GM19023 (cell line): ENCODE data around the gene PRKAG2.
"Not testable (repeated sequence)": the region's sequence is repeated elsewhere in the genome, so short reads cannot be mapped to it uniquely, and the experiment has no call there.

Experiments used
- ATAC-seq: cut with Tn5 transposase; IDR thresholded peaks from one replicate; pipeline ENCODE4 v1.9.1; 2021; ENCODE audit warnings: mild to moderate bottlenecking, moderate library complexity; ENCODE audit not compliant: unreplicated experiment

Gene PRKAG2

GRCh38 chr7:151755131-151755801 is 121.6 kb downstream of the PRKAG2 start:
- ATAC-seq, result no peak

- no peak for ATAC-seq
These were observed 122.2 kb downstream of the PRKAG2 start for GRCh38 chr7:151754688-151755130.

- ATAC-seq, result no peak
These were observed 122.7 kb downstream of the PRKAG2 start for GRCh38 chr7:151754142-151754590.

- ATAC-seq, result no peak
These were observed 123.9 kb downstream of the PRKAG2 start for GRCh38 chr7:151752816-151753595.

- ATAC-seq, result no peak
These were observed 124.9 kb downstream of the PRKAG2 start for GRCh38 chr7:151752037-151752436.

- ATAC-seq, result no peak
These were observed 128.2 kb downstream of the PRKAG2 start for GRCh38 chr7:151748733-151749132.

- not testable (repeated sequence) for ATAC-seq
These were observed 128.9 kb downstream of the PRKAG2 start for GRCh38 chr7:151748021-151748420.

- ATAC-seq, result no peak
These were observed 131.2 kb downstream of the PRKAG2 start for GRCh38 chr7:151745706-151746105.

GRCh38 chr7:151744656-151745638 is 132.0 kb downstream of the PRKAG2 start:
- no peak for ATAC-seq

- no peak for ATAC-seq
These were observed 132.8 kb downstream of the PRKAG2 start for GRCh38 chr7:151744051-151744580.

- no peak for ATAC-seq
These were observed 133.4 kb downstream of the PRKAG2 start for GRCh38 chr7:151743481-151743983.

GRCh38 chr7:151742713-151743480 is 134.0 kb downstream of the PRKAG2 start:
- no peak for ATAC-seq

GRCh38 chr7:151741585-151741984 is 135.3 kb downstream of the PRKAG2 start:
- ATAC-seq, result no peak

- ATAC-seq, result no peak
These were observed 136.6 kb downstream of the PRKAG2 start for GRCh38 chr7:151740081-151740851.

GRCh38 chr7:151738925-151739324 is 138.0 kb downstream of the PRKAG2 start:
- ATAC-seq, result no peak

- ATAC-seq, result no peak
These were observed 140.5 kb downstream of the PRKAG2 start for GRCh38 chr7:151736403-151736909.

- ATAC-seq, result no peak
These were observed 141.0 kb downstream of the PRKAG2 start for GRCh38 chr7:151735851-151736402.

- ATAC-seq, result no peak
These were observed 141.6 kb downstream of the PRKAG2 start for GRCh38 chr7:151735186-151735850.
